Esophagus squamous epithelium (tissue), 4 donors: ENCODE results near the gene MCTP2.

Source experiments
- CTCF ChIP-seq, 6 experiments: fragments of 450-650 bp in 4 of 6; fragments of 200-600 bp in 2 of 6; sonication (generic) in 2 of 6; IDR thresholded peaks; one replicate each; pipeline ENCODE4 v1.5.1; 2016 to 2019; ENCODE audit warnings: antibody characterized with exemption in 6 of 6, mild to moderate bottlenecking in 4 of 6, moderate library complexity in 4 of 6
- POLR2A ChIP-seq, 4 donors: fragments of 450-650 bp; IDR thresholded peaks; one replicate each; pipeline ENCODE4 v1.6.1; 2017; ENCODE audit warnings: antibody characterized with exemption in 4 of 4, mild to moderate bottlenecking in 4 of 4, moderate library complexity in 3 of 4

DNA sequence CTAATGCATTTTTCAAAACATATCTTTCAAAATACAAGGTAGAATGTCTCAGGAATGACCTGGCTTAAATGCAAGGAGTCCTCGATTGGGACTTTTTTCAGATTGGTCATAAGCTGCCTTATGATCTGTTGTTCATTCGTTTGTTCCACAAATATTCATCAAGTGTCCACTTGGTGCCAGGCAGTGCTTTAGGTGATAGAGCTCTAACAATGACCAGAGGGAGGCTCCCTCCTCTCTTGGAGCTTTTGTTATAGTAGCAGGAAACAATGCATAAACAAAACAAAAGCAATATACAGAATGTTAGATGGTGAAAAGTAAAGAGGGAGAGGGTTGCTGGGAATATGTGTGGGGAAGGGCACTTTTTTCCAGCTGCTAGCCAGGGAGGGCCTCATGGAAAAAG lies 156.1 kb downstream of the MCTP2 start:
- no peak for TF ChIP-seq CTCF (IDR thresholded peaks at IDR 0.05)
- no peak for TF ChIP-seq POLR2A (IDR thresholded peaks at IDR 0.05)
